A549 (cell line): ENCODE results near the gene SLC11A1. TPM values are rescaled to one million over a fixed set of nuclear protein-coding genes. Genes with fewer than 3 reads are reported as not detected.

Experiments
- ATAC-seq, 2 experiments: fragments of 200-7000 bp in 1 of 2; fragments of >200 bp in 1 of 2; cut with Nextera tagmentation in 1 of 2; cut with Tn5 transposase in 1 of 2; 3 replicates each; pipeline versions ENCODE4 v1.8.0 to v1.9.1; 2018 to 2020; ENCODE audit warnings: mild to moderate bottlenecking in 1 of 2, moderate library complexity in 1 of 2
- CTCF ChIA-PET: fragments of 300-600 bp; sonication (Branson Sonifier 250); formaldehyde crosslinking; extraction: SDS; loops from one replicate; lab custom pipeline; 2021; ENCODE audit warnings: antibody characterized with exemption, inconsistent platforms; lab: Yijun Ruan, JAX
- POLR2A ChIA-PET: fragments of 350-600 bp; formaldehyde crosslinking; extraction: SDS; loops from one replicate; lab custom pipeline; 2021; ENCODE audit warnings: antibody characterized with exemption, inconsistent platforms; lab: Yijun Ruan, JAX
- DNase-seq, 2 experiments: peaks; one replicate each; pipeline versions ENCODE4 v3.0.0 to v3.0.0-alpha.2; 2011 to 2016; ENCODE audit warnings: low read depth in 1 of 2, low spot score in 1 of 2
- FAIRE-seq: peaks from 2 replicates; lab custom pipeline; 2011; peaks lifted over from hg19 to GRCh38; lab: Jason Lieb, UNC
- H3K27ac ChIP-seq, 2 experiments: fragments of >200 bp; sonication (Bioruptor Twin); formaldehyde crosslinking; 3 replicates each; pipeline ENCODE4 v1.5.1; 2016 to 2017
- H3K4me1 ChIP-seq: fragments of >200 bp; sonication (Bioruptor Twin); formaldehyde crosslinking; 3 replicates; pipeline ENCODE4 v1.6.1; 2016
- H3K4me2 ChIP-seq: fragments of >200 bp; sonication (Bioruptor Twin); formaldehyde crosslinking; 3 replicates; pipeline ENCODE4 v1.6.1; 2016
- H3K4me3 ChIP-seq: fragments of >200 bp; sonication (Bioruptor Twin); formaldehyde crosslinking; 3 replicates; pipeline ENCODE4 v1.5.1; 2016
- H3K9me3 ChIP-seq: fragments of >200 bp; sonication (Bioruptor Twin); formaldehyde crosslinking; 3 replicates; pipeline ENCODE4 v1.6.1; 2016
- CBX8 ChIP-seq: fragments of 200-600 bp; sonication (generic); IDR thresholded peaks from 2 replicates; pipeline ENCODE4 v1.6.1; 2016
- CEBPB ChIP-seq, 2 experiments: fragments of >200 bp in 1 of 2; sonication (Bioruptor Twin) in 1 of 2; formaldehyde crosslinking in 1 of 2; IDR thresholded peaks; 2 replicates each; pipeline ENCODE4 v1.6.1; 2012 to 2016
- CHD2 ChIP-seq: fragments of 150-350 bp; IDR thresholded peaks from 2 replicates; pipeline ENCODE4 v1.6.1; 2014; ENCODE audit warnings: low read length; ENCODE audit not compliant: partially characterized antibody
- CTCF ChIP-seq: fragments of >200 bp; sonication (Bioruptor Twin); formaldehyde crosslinking; IDR thresholded peaks from 3 replicates; pipeline ENCODE4 v1.5.1; 2016
- ESRRA ChIP-seq: fragments of 150-350 bp; IDR thresholded peaks from 2 replicates; pipeline ENCODE4 v1.6.1; 2014; ENCODE audit warnings: mild to moderate bottlenecking, low read length, borderline replicate concordance
- FOSL2 ChIP-seq, 2 experiments: fragments of 450-650 bp in 1 of 2; fragments of >200 bp in 1 of 2; sonication (Bioruptor Twin) in 1 of 2; formaldehyde crosslinking; IDR thresholded peaks; 2 replicates each; pipeline versions ENCODE4 v1.5.0 to v1.6.1; 2016 to 2020; ENCODE audit warnings: mild to moderate bottlenecking in 1 of 2, moderate library complexity in 1 of 2
- GATA3 ChIP-seq: IDR thresholded peaks from 2 replicates; pipeline ENCODE4 v1.6.1; 2012; ENCODE audit warnings: borderline replicate concordance
- HMGXB4 ChIP-seq: fragments of 250-450 bp; sonication (Bioruptor Pico); IDR thresholded peaks from 2 replicates; pipeline ENCODE4 v1.5.0; 2021; ENCODE audit warnings: mild to moderate bottlenecking, moderate library complexity, borderline replicate concordance
- HOXB5 ChIP-seq: fragments of 250-450 bp; sonication (Bioruptor Pico); IDR thresholded peaks from 2 replicates; pipeline ENCODE4 v1.5.0; 2020; ENCODE audit warnings: mild to moderate bottlenecking, moderate library complexity
- JUNB ChIP-seq: fragments of >200 bp; sonication (Bioruptor Twin); formaldehyde crosslinking; IDR thresholded peaks from 2 replicates; pipeline ENCODE4 v1.6.1; 2016
- MAFK ChIP-seq: fragments of 450-650 bp; IDR thresholded peaks from 2 replicates; pipeline ENCODE4 v1.6.1; 2014; ENCODE audit not compliant: partially characterized antibody
- NFE2L2 ChIP-seq: fragments of 150-350 bp; conservative IDR thresholded peaks from 2 replicates; pipeline ENCODE4 v1.6.1; 2014; ENCODE audit warnings: low read length
- NPAS2 ChIP-seq: fragments of 250-450 bp; sonication (Bioruptor Pico); IDR thresholded peaks from 2 replicates; pipeline ENCODE4 v1.8.0; 2022; ENCODE audit warnings: mild to moderate bottlenecking, moderate library complexity, borderline replicate concordance
- PHF8 ChIP-seq: fragments of 200-600 bp; sonication (generic); IDR thresholded peaks from 2 replicates; pipeline ENCODE4 v1.6.1; 2016; ENCODE audit warnings: low read depth, mild to moderate bottlenecking, antibody characterized with exemption, moderate library complexity, borderline replicate concordance
- POLR2A ChIP-seq: IDR thresholded peaks from 2 replicates; pipeline ENCODE4 v1.6.1; 2012; ENCODE audit warnings: mild to moderate bottlenecking, low read length
- POLR2AphosphoS2 ChIP-seq: conservative IDR thresholded peaks from 2 replicates; pipeline ENCODE4 v1.6.1; 2012; ENCODE audit warnings: low read length, improper control_type of control experiment, inconsistent platforms
- RCOR1 ChIP-seq: fragments of 150-350 bp; IDR thresholded peaks from 2 replicates; pipeline ENCODE4 v1.6.1; 2014; ENCODE audit warnings: antibody characterized with exemption, low read length, low read depth
- RFX5 ChIP-seq: fragments of 450-650 bp; IDR thresholded peaks from 2 replicates; pipeline ENCODE4 v1.7.1; 2014; ENCODE audit warnings: antibody characterized with exemption, mild to moderate bottlenecking, moderate library complexity
- TP53 ChIP-seq: fragments of 250-450 bp; sonication (Bioruptor Pico); IDR thresholded peaks from 2 replicates; pipeline ENCODE4 v1.5.0; 2021; ENCODE audit warnings: mild to moderate bottlenecking, moderate library complexity
- ZFP36 ChIP-seq: fragments of 450-650 bp; IDR thresholded peaks from 2 replicates; pipeline ENCODE4 v1.6.1; 2014; ENCODE audit warnings: borderline replicate concordance; ENCODE audit not compliant: partially characterized antibody
- ZSCAN20 ChIP-seq: fragments of 250-450 bp; sonication (Bioruptor Pico); IDR thresholded peaks from 2 replicates; pipeline ENCODE4 v1.8.0; 2022; ENCODE audit warnings: mild to moderate bottlenecking, moderate library complexity
- WGBS: methylation state at CpG from one replicate; pipeline ENCODE4 v1.1.6; 2017; ENCODE audit errors: missing lambda C conversion rate; 5-methylcytosine and 5-hydroxymethylcytosine counted together
- polyA plus RNA-seq, 4 experiments: library from polyadenylated mRNA; depleted of rRNA in 3 of 4; stranded (reverse); fragments of >200 nt; fragmentation: RNase III in 1 of 4; extraction: RNeasy Plus Mini Kit Qiagen cat#74134 plus additional on column Dnase treatment in 1 of 4; gene quantifications; 2 replicates in 3 of 4; 3 replicates in 1 of 4; pipeline ENCODE4 v1.2.3, GENCODE V29; 2011 to 2017
- TF ChIP-seq, protein P1 (sequence below): fragments of 150-350 bp; IDR thresholded peaks from 2 replicates; pipeline ENCODE4 v1.6.1; 2014; ENCODE audit warnings: low read depth, mild to moderate bottlenecking, low read length
- TF ChIP-seq, protein P2 (sequence below): fragments of 450-650 bp; IDR thresholded peaks from 2 replicates; pipeline ENCODE4 v1.6.1; 2014; ENCODE audit warnings: antibody characterized with exemption
- TF ChIP-seq, protein P3 (sequence below): fragments of >200 bp; sonication (Bioruptor Twin); formaldehyde crosslinking; IDR thresholded peaks from 2 replicates; pipeline ENCODE4 v1.6.1; 2016

The SLC11A1 gene
- polyA plus RNA-seq, 2 of the 4 experiments (the other 2 are of a cell fraction) = 0.18 to 0.52 TPM

- no peak for DNase-seq
- Histone ChIP-seq H3K4me2 (no peak overlapping the region), H3K4me1 (peaks cover 3% of the 10 kb centered on the region; the same call in 1 of the 3 replicates), H3K9me3 (0 out of 3 replicates have a peak, but pooled peaks cover 7% of the 10 kb centered on the region), H3K4me3 (no peak overlapping the region), H3K27ac (no peak overlapping the region)
- ChIA-PET CTCF (interaction anchor here (1.3 to 1.4 kb wide), 2 partner anchors 31 to 70 kb away, joined by 4 read pairs; no protein-coding TSS in a partner anchor), POLR2A (no interaction called here)
- no peak for FAIRE-seq
- 82% methylated on average over 8 of the region's 8 CpGs for WGBS
- ATAC-seq = no peak
- TF ChIP-seq GATA3 = no peak
- TF ChIP-seq JUNB = no peak
- TF ChIP-seq TP53 (CRISPR knock-in tag) = no peak
- no peak for TF ChIP-seq RCOR1
- no peak for TF ChIP-seq CBX8
- TF ChIP-seq, protein P1, sequence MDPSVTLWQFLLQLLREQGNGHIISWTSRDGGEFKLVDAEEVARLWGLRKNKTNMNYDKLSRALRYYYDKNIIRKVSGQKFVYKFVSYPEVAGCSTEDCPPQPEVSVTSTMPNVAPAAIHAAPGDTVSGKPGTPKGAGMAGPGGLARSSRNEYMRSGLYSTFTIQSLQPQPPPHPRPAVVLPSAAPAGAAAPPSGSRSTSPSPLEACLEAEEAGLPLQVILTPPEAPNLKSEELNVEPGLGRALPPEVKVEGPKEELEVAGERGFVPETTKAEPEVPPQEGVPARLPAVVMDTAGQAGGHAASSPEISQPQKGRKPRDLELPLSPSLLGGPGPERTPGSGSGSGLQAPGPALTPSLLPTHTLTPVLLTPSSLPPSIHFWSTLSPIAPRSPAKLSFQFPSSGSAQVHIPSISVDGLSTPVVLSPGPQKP = no peak
- no peak for TF ChIP-seq CEBPB (IDR thresholded peaks at IDR 0.05)
- TF ChIP-seq NPAS2 (CRISPR knock-in tag) = no peak
- TF ChIP-seq POLR2AphosphoS2 = no peak
Measured at GRCh38 chr2:218362606-218363005, 19.5 kb upstream of the SLC11A1 start.

DNA sequence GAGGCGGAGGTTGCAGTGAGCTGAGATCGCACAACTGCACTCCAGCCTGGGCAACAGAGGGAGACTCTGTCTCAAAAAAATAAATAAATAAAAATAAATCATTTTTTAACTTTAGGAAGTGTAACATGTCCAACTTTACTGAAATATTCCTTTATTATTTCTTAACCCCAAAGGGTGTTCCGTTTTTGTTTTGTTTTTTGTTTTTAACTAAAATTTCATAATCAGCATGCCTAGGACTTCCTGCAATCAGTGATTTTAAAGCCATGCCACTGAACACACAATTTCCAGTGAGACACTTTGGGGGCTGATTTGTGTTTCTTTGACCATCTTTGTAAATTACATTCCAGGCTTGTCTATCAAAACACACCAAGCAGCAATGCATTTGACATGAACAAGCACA, 18.3 kb upstream of the SLC11A1 start:
- H3K9me3 ChIP-seq = 0 out of 3 replicates have a peak, but pooled peaks cover 7% of the 10 kb centered on the region
- 68% methylated on average over 3 of the region's 3 CpGs for WGBS
- H3K4me3 ChIP-seq = no peak overlapping the region
- TF ChIP-seq RCOR1 = no peak
- TF ChIP-seq, protein P2, sequence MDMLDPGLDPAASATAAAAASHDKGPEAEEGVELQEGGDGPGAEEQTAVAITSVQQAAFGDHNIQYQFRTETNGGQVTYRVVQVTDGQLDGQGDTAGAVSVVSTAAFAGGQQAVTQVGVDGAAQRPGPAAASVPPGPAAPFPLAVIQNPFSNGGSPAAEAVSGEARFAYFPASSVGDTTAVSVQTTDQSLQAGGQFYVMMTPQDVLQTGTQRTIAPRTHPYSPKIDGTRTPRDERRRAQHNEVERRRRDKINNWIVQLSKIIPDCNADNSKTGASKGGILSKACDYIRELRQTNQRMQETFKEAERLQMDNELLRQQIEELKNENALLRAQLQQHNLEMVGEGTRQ = no peak
- TF ChIP-seq CTCF = no peak
- TF ChIP-seq TP53 (CRISPR knock-in tag) = no peak
- TF ChIP-seq, protein P3, sequence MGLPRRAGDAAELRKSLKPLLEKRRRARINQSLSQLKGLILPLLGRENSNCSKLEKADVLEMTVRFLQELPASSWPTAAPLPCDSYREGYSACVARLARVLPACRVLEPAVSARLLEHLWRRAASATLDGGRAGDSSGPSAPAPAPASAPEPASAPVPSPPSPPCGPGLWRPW = no peak
- no peak overlapping the region for H3K27ac ChIP-seq
- 0 out of 3 replicates have a peak, but pooled peaks cover 3% of the 10 kb centered on the region for H3K4me1 ChIP-seq
- no peak for ATAC-seq
- no peak for FAIRE-seq
- CTCF ChIA-PET = interaction anchor here (0.6 to 1.6 kb wide), 9 partner anchors 7 to 176 kb away, joined by 3 to 4 read pairs (median 3); partner anchors contain the start of gene TMBIM1
- POLR2A ChIA-PET = no interaction called here
- H3K4me2 ChIP-seq = no peak overlapping the region
- DNase-seq = no peak

DNA sequence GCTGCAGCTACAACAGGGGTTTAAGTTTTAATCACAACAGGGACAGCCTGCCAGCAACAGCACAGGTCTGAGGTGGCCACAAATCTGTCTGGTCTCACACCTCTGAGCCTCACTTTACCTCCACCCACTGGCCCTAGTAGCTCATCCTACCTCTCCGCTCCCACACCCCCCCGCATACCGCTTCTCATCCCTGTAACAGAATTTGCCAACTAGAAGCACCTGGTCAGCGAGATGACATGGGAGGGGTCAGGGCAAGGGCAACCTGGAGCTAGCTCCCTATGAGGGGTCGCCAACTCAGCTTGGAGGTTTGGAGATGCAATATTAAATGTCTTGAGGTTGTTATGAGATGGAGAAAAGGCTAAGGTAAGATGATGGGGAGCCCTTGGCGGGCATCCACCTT, 17.9 kb upstream of the SLC11A1 start:
- ATAC-seq (no peak), FAIRE-seq (no peak), DNase-seq (no peak)
- WGBS = 83% methylated on average over 6 of the region's 6 CpGs
- CTCF ChIA-PET = interaction anchor here (0.8 to 1.8 kb wide), 7 partner anchors 8 to 176 kb away, joined by 3 to 5 read pairs (median 3); partner anchors contain the start of genes CATIP and TMBIM1
- TF ChIP-seq, protein P1 = no peak
- TF ChIP-seq HOXB5 (CRISPR knock-in tag) (no peak), POLR2AphosphoS2 (no peak), MAFK (no peak), POLR2A (no peak), CEBPB (IDR thresholded peaks at IDR 0.05) (no peak), JUNB (no peak), ZSCAN20 (no peak), ESRRA (no peak), CHD2 (no peak), RCOR1 (no peak), RFX5 (no peak), ZFP36 (no peak), HMGXB4 (CRISPR knock-in tag) (no peak), FOSL2 (IDR thresholded peaks at IDR 0.05) (no peak), FOSL2 (CRISPR knock-in tag; IDR thresholded peaks at IDR 0.05) (no peak), NFE2L2 (no peak), CBX8 (no peak), PHF8 (no peak)
- POLR2A ChIA-PET = no interaction called here
- H3K4me2 ChIP-seq = no peak overlapping the region
- 0 out of 3 replicates have a peak, but pooled peaks cover 3% of the 10 kb centered on the region for H3K4me1 ChIP-seq
- H3K27ac ChIP-seq = no peak overlapping the region
- H3K4me3 ChIP-seq = no peak overlapping the region
- H3K9me3 ChIP-seq = 0 out of 3 replicates have a peak, but pooled peaks cover 7% of the 10 kb centered on the region
